ENCODE results near the gene ZBTB11.
"Not testable (repeated sequence)": the region's sequence is repeated elsewhere in the genome, so short reads cannot be mapped to it uniquely, and the experiment has no call there.

Gene ZBTB11

GRCh38 chr3:101618726-101619125, 58.2 kb downstream of the ZBTB11 start:
- DNase-seq (ENCODE audit: low read depth in 2 of 2) = no peak

- no peak for DNase-seq (ENCODE audit: low read depth in 2 of 2)
These were observed 59.5 kb downstream of the ZBTB11 start for GRCh38 chr3:101617478-101617877.

DNA sequence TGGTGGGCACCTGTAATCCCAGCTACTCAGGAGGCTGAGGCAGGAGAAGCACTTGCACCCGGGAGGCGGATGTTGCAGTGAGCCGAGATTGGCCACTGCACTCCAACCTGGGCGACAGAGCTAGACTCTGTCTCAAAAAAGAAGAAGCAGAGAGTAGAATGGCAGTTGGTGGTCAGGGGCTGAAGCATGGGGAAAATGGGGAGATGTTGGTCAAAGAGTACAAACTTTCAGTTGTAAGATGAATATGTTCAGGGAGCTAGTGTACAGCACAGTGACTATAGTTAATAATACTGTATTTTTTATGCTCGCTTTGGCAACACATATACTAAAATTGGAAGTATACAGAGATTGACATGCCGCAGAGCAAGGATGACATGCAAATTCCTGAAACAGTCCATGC, 61.4 kb downstream of the ZBTB11 start:
- no peak for DNase-seq (ENCODE audit: low read depth in 2 of 2)

DNA sequence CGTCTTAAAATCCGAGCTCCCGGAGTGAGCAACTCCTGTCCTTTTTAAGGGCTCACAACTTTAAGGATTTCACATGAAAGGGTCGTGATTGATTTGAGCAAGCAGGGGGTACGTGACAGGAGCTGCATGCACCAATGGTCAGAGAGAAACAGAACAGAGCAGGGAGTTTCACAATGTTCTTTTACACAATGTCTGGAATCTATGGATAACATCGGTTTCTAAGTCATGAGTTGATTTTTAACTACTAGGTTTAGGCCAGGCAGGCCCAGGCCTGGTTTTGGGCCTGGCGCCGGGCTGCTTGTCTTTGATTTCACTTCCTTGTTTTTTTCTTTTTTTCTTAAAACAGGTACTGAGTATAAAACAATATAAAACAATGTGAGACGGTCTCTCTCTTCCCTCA, 63.9 kb downstream of the ZBTB11 start:
- not testable (repeated sequence) for DNase-seq (ENCODE audit: low read depth in 2 of 2)

- no peak for DNase-seq (ENCODE audit: low read depth in 2 of 2)
These were observed 65.9 kb downstream of the ZBTB11 start for GRCh38 chr3:101611023-101611422.

- not testable (repeated sequence) for DNase-seq (ENCODE audit: low read depth in 2 of 2)
These were observed 71.5 kb downstream of the ZBTB11 start for GRCh38 chr3:101605398-101605797.

DNA sequence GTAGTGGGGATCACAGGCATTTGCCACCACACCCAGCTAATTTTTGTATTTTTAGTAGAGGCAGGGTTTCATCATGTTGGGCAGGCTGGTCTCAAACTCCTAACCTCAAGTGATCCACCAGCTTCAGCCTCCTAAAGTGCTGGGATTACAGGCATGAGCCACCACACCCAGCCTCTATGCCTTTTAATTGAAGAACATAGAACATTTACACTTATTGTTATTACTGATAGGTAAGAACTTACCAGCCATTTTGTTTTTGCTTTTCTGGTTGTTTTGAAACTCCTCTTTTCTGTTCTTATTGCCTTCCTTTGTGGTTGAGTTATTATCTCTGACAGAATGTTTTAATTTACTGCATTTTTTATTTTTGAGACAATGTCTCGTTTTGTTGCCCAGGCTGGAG, 73.7 kb downstream of the ZBTB11 start:
- no peak for DNase-seq (ENCODE audit: low read depth in 2 of 2)

- no peak for DNase-seq (ENCODE audit: low read depth in 2 of 2)
These were observed 74.2 kb downstream of the ZBTB11 start for GRCh38 chr3:101602731-101603130.
